HepG2 (cell line): ENCODE data around the gene GON7. TPM values are rescaled to one million over a fixed set of nuclear protein-coding genes. Genes with fewer than 3 reads are reported as not detected.

Experiments used
- ASH2L ChIP-seq: fragments of 300-600, 200-600 bp; sonication (generic); IDR thresholded peaks from 2 replicates; pipeline ENCODE4 v1.7.0; 2017; ENCODE audit warnings: low read depth, mild to moderate bottlenecking, moderate library complexity, mixed read lengths, low read length; ENCODE audit not compliant: insufficient read length
- BATF2 ChIP-seq: sonication (generic); formaldehyde crosslinking; IDR thresholded peaks from 2 replicates; pipeline ENCODE4 v1.8.0; 2022; ENCODE audit warnings: mild to moderate bottlenecking, missing genetic modification reagents, moderate library complexity
- HIC2 ChIP-seq: sonication (generic); formaldehyde crosslinking; IDR thresholded peaks from 2 replicates; pipeline ENCODE4 v1.9.0; 2022; ENCODE audit warnings: low read depth, missing genetic modification reagents
- IRF9 ChIP-seq: sonication (generic); formaldehyde crosslinking; IDR thresholded peaks from 2 replicates; pipeline ENCODE4 v1.8.0; 2022; ENCODE audit warnings: missing genetic modification reagents, mild to moderate bottlenecking, borderline replicate concordance
- NCOR1 ChIP-seq: fragments of 200-600 bp; sonication (generic); IDR thresholded peaks from 2 replicates; pipeline ENCODE4 v1.7.0; 2017; ENCODE audit warnings: antibody characterized with exemption, low read length, borderline replicate concordance
- PLSCR1 ChIP-seq: sonication (generic); formaldehyde crosslinking; IDR thresholded peaks from 2 replicates; pipeline ENCODE4 v1.5.0; 2020; ENCODE audit warnings: missing genetic modification reagents, mild to moderate bottlenecking, borderline replicate concordance
- TSC22D2 ChIP-seq: sonication (generic); formaldehyde crosslinking; IDR thresholded peaks from 2 replicates; pipeline ENCODE4 v1.5.1; 2020; ENCODE audit warnings: missing genetic modification reagents, mild to moderate bottlenecking, borderline replicate concordance
- ZNF609 ChIP-seq: sonication (generic); formaldehyde crosslinking; IDR thresholded peaks from 2 replicates; pipeline ENCODE4 v1.4.0; 2020; ENCODE audit warnings: mild to moderate bottlenecking, missing genetic modification reagents, borderline replicate concordance
- ZNF646 ChIP-seq: sonication (generic); formaldehyde crosslinking; IDR thresholded peaks from 2 replicates; pipeline ENCODE4 v1.9.0; 2021; ENCODE audit warnings: mild to moderate bottlenecking, missing genetic modification reagents
- polyA plus RNA-seq, 8 experiments: library from polyadenylated mRNA; depleted of rRNA in 3 of 8; stranded (reverse) in 7 of 8; unstranded in 1 of 8; fragments of >200 nt; fragmentation: Illumina TruSeq in 4 of 8; extraction: Trizol in 4 of 8; gene quantifications; 2 replicates each; pipeline versions ENCODE4 v1.2.1 to v1.2.3, GENCODE V29; 2011 to 2016; ENCODE audit warnings: low read depth in 4 of 8, missing spikeins in 1 of 8, mixed read lengths in 1 of 8; ENCODE audit not compliant: insufficient read depth in 1 of 8
- total RNA-seq, 5 experiments: library from RNA; depleted of rRNA; stranded (reverse); fragments of >200 nt; fragmentation: Illumina TruSeq; extraction: Trizol; gene quantifications; 2 replicates each; pipeline ENCODE4 v1.2.3, GENCODE V29; 2016; ENCODE audit warnings: low read depth in 1 of 5

Gene GON7
- total and polyA plus RNA-seq, 2 of the 13 experiments (the other 11 are each of a cell fraction or from before 2014, with no cell fraction given): 11.9 to 28.0 TPM

- TF ChIP-seq ZNF646 (no peak), ASH2L (peak; percentile 90), BATF2 (0 out of 2 replicates have a peak, but pooled peaks have one; percentile 65), TSC22D2 (CRISPR knock-in tag) (peak; percentile 43; the same call in 1 of the 2 replicates), IRF9 (CRISPR knock-in tag) (peak; percentile 84; the same call in 1 of the 2 replicates), NCOR1 (no peak; the same call in 1 of the 2 replicates), PLSCR1 (CRISPR knock-in tag) (no peak), HIC2 (CRISPR knock-in tag) (peak; percentile 65), ZNF609 (CRISPR knock-in tag) (peak; percentile 60; the same call in 1 of the 2 replicates)
Observed at GRCh38 chr14:93184391-93185348, 22.2 kb downstream of the GON7 start, which contains the start of the genes LYSET and MOAP1 (continued).
